Measurements from ENCODE around the gene GADD45A.
"Not testable (repeated sequence)": the region's sequence is repeated elsewhere in the genome, so short reads cannot be mapped to it uniquely, and the experiment has no call there.

Gene GADD45A, protein sequence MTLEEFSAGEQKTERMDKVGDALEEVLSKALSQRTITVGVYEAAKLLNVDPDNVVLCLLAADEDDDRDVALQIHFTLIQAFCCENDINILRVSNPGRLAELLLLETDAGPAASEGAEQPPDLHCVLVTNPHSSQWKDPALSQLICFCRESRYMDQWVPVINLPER

DNA sequence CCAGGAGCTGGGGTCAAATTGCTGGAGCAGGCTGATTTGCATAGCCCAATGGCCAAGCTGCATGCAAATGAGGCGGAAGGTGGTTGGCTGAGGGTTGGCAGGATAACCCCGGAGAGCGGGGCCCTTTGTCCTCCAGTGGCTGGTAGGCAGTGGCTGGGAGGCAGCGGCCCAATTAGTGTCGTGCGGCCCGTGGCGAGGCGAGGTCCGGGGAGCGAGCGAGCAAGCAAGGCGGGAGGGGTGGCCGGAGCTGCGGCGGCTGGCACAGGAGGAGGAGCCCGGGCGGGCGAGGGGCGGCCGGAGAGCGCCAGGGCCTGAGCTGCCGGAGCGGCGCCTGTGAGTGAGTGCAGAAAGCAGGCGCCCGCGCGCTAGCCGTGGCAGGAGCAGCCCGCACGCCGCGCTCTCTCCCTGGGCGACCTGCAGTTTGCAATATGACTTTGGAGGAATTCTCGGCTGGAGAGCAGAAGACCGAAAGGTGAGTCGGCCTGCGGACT is at the start of gene GADD45A:
TSS of gene GADD45A (plus strand) at position 135 of the 491 bp plus-strand sequence. CDS start at position 429, 294 bp downstream.
- DNase-seq (ENCODE audit: low read depth) = peak; percentile 100

GRCh38 chr1:67636146-67636545 is 48.9 kb upstream of the GADD45A start:
- DNase-seq (ENCODE audit: low read depth) = no peak

- DNase-seq (ENCODE audit: low read depth) = no peak
These were observed 45.6 kb upstream of the GADD45A start for GRCh38 chr1:67639361-67639760.

DNA sequence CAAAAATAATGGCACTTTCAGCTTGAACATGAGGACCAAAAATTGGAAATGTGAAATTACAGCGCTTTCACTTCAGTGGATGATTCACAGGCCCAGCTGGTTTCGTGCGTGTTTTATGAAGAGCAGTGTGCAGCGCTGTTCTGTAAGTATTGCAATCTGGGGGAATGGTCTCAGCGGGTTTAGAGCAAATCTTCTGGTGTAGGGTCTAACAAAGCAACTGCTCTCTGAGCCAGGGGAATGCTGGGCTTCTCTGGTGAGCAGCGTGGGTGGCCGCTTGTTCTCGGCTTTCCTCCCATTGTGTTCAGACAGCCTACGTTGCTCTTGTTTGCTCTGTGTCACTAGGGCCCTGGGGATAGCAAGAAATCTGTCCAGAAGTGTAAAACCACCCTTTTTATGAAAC is 42.4 kb upstream of the GADD45A start:
- no peak for DNase-seq (ENCODE audit: low read depth)

GRCh38 chr1:67644566-67644965 is 40.4 kb upstream of the GADD45A start:
- no peak for DNase-seq (ENCODE audit: low read depth)

DNA sequence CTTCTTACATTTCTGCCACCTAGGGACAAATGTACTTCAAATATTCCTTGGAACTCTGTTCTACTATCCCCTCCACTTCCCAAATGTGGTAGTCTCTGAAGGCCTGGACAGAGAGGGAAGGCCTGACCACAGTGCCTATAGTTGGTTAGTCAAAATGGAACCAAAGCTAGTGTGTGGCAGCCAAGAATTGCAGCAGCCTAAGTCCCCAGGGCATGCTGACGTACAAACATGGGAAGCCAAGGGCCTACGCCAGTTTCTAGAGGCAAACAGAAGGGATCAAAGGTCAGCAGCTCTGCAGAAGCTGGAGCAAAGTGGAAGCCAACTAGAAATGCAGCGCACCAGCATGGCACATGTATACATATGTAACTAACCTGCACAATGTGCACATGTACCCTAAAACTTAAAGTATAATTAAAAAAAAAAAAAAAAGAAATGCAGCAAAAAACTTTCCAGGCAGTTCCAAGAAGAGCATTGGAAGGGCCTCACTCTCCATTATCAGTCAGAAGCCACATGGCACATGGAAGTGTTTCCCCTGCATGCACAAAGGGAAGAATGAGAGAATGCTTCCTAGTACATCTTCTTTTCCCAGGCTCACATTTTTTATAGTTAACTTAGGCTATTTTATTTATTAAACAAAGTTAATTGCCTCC is 39.4 kb upstream of the GADD45A start:
- DNase-seq (ENCODE audit: low read depth) = no peak

DNA sequence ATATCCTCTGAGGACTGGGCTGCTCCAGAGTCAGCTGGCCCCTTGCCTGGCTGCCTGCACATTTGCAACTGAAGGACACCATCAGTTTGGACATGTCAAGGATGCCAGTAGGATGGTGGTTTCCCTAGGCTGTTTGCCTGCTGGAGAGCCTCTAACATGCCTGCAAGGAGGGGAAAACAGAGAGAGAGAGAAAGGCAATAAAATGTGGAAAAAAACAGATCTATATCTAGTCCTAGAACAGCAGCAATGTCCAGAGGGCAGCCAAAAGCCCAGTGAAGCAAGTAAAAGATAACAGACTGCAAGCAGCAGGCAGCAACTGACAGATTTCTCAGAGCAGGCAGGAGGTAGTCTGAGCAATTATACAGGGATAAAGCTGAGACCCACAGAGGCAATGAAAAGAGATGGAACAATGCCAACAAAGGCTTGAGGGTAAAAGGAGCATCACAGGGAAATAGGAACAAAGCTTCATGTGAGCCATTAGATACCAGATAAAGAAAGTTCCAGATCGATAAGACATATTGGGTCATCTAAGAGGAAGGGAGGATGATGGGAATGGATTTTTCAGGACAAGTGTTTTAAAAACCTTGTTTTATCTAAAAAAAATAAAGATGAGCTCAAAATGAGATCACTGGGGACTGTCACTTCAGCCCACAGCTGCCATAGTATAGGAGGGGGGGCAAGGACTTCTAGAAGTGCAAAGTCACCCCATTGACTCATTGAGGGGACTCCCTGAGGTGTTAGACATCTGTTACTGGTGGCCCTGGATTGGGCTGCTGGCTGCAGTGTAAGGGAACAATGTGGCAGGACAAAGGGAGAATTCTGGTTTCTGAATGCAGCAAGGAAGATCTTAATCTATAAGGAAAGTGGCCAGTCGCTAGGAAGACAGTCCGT is 38.6 kb upstream of the GADD45A start:
- no peak for DNase-seq (ENCODE audit: low read depth)

- DNase-seq (ENCODE audit: low read depth) = peak; percentile 28
These were observed 37.8 kb upstream of the GADD45A start for GRCh38 chr1:67647036-67647798.

- DNase-seq (ENCODE audit: low read depth) = peak; percentile 48
These were observed 37.1 kb upstream of the GADD45A start for GRCh38 chr1:67647814-67648358.

DNA sequence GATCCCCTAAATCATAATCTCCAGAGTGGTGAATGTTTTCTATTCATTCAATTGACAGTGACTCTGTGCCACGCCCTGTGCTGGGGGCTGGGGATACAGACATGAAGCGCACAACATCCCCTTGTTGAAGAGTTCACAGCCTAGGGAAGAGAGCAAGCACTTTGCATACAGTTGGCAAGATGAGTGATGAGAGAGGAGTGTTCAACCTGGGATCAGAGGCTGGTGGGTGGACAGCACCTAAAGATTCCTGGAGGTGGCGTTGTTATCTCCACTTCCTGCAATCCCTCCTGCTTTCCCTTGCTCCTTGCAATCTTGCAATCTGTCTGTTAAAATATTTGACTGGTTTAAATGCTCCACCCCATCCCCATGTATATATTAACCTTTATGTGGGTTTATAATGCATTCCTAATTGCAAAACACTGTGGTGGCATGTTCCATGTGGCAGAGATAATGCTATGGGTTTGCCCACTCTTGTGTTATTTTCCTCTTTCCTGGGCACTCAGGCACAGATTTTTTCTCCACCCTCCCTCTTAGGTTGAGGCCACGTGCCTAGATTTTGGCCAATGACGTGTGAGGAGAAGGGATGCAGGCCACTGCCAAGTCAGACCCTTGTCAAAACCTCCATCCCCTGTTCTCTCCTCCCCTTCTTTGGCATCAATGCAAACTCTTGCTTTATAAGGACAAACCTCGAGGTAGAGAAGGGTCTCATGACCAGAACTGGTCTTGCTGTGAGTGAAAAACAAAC is 36.2 kb upstream of the GADD45A start:
- DNase-seq (ENCODE audit: low read depth) = no peak

- no peak for DNase-seq (ENCODE audit: low read depth)
These were observed 34.9 kb upstream of the GADD45A start for GRCh38 chr1:67650061-67650460.

- no peak for DNase-seq (ENCODE audit: low read depth)
These were observed 34.0 kb upstream of the GADD45A start for GRCh38 chr1:67651031-67651430.

GRCh38 chr1:67652800-67653199 is 32.2 kb upstream of the GADD45A start:
- DNase-seq (ENCODE audit: low read depth) = peak; percentile 83

GRCh38 chr1:67653304-67653703 is 31.7 kb upstream of the GADD45A start:
- DNase-seq (ENCODE audit: low read depth) = no peak

DNA sequence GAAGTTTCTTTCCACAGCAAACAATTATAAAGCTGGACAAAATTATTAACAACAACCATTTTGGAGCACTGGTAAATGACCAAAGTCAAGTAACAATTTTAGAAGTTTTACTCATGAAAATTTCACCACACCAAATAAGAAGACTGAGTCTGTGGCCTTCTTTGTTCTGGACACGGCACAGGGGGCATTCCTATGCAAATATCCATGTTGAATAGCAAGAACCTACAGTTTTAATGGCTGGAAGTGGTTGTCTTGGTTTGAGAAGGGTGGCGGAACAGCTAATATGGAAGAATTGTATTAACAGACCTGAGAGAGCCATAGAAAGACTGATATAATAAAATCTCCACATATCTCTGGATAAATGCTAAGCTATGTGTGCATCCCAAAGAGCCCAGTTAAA is 29.4 kb upstream of the GADD45A start:
- DNase-seq (ENCODE audit: low read depth) = no peak

DNA sequence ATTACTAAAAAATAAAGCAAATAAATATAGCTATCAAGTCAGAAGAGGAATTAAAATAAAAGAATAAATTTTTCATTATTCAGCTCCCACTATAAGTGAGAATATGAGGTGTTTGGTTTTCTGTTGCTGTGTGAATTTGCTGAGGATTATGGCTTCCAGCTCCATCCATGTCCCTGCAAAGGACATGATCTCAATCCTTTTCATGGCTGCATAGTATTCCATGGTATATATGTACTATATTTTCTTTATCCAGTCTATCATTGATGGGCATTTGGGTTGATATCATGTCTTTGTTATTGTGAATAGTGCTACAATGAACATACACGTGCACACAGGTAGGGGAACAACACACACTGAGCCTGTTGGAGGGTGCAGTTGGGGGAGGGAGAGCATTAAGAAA is 27.8 kb upstream of the GADD45A start:
- DNase-seq (ENCODE audit: low read depth) = not testable (repeated sequence)

DNA sequence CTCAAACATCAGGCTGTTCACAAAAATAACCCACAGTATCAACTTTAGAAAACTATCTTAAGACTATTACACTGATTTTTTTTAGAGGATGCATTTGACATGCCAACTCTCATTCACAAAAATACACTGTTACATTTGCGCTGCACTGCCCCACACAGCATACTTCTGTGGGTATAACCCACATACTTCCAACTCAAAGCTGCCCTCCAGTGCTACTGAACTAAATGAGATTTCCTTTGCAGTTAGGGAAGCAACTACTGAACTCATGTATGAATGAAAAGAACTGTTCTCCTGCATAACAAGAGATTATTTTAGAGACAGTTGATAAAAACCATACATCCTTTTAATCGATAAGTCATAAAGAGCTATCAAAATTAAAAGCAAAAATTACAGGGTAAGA is 25.8 kb upstream of the GADD45A start:
- DNase-seq (ENCODE audit: low read depth) = no peak

DNA sequence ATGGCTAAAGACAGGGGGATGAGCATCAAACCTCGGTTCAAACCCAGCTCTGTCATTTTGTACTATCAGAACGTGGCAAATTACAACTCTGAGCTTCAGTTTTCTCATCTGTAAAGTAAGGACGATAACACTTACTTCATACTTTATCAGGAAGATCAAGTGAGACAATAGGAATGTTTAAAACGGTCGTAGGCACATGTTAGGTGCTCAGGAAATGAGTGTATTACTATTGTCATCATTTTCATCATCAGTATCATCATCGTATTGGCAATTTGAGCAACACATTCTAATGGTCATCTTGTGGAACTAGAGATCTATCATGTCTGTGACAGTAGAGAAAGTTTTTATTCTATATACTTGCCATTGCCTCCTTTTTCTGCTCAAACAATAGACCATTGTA is 22.1 kb upstream of the GADD45A start:
- DNase-seq (ENCODE audit: low read depth) = peak; percentile 80

- DNase-seq (ENCODE audit: low read depth) = peak; percentile 45
These were observed 21.0 kb upstream of the GADD45A start for GRCh38 chr1:67664048-67664447.

DNA sequence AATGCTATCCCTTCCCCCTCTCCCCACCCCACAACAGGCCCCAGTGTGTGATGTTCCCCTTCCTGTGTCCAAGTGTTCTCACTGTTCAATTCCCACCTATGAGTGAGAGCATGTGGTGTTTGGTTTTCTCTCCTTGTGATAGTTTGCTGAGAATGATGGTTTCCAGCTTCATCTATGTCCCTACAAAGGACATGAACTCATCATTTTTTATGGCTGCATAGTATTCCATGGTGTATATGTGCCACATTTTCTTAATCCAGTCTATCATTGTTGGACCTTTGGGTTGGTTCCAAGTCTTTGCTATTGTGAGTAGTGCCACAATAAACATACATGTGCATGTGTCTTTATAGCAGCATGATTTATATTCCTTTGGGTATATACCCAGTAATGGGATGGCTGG is 19.7 kb upstream of the GADD45A start:
- DNase-seq (ENCODE audit: low read depth) = not testable (repeated sequence)

GRCh38 chr1:67666636-67667035 is 18.4 kb upstream of the GADD45A start:
- DNase-seq (ENCODE audit: low read depth) = no peak
